GM23338 (cell line): ENCODE measurements around the gene NFATC2IP. TPM values are rescaled to one million over a fixed set of nuclear protein-coding genes. Genes with fewer than 3 reads are reported as not detected.

Experiments
- POLR2AphosphoS5 ChIP-seq: IDR thresholded peaks from 2 replicates; pipeline ENCODE4 v1.6.1; 2016; ENCODE audit warnings: antibody characterized with exemption, low read depth
- ZNF462 ChIP-seq: fragments of 250-450 bp; sonication (Bioruptor Pico); IDR thresholded peaks from 2 replicates; pipeline ENCODE4 v1.5.0; 2020; ENCODE audit warnings: mild to moderate bottlenecking, moderate library complexity
- polyA plus RNA-seq: library from polyadenylated mRNA; unstranded; fragments of >200 nt; fragmentation: Nextera tagmentation; extraction: Ambion mirVana; gene quantifications from 2 replicates; pipeline ENCODE4 v1.2.1, GENCODE V29; 2016
- total RNA-seq: library from RNA; depleted of rRNA; stranded (reverse); fragments of >200 nt; shearing (Covaris generic); gene quantifications from 2 replicates; pipeline ENCODE4 v1.2.3, GENCODE V29; 2014; rRNA removed
- TF ChIP-seq, protein P1 (sequence below): IDR thresholded peaks from 2 replicates; pipeline ENCODE4 v1.6.1; 2016; ENCODE audit warnings: antibody characterized with exemption

Gene NFATC2IP
- total and polyA plus RNA-seq, 2 experiments from 2014 or later = 23.5 to 65.4 TPM

- TF ChIP-seq ZNF462 (CRISPR knock-in tag) (no peak), POLR2AphosphoS5 (no peak)
- TF ChIP-seq, protein P1, sequence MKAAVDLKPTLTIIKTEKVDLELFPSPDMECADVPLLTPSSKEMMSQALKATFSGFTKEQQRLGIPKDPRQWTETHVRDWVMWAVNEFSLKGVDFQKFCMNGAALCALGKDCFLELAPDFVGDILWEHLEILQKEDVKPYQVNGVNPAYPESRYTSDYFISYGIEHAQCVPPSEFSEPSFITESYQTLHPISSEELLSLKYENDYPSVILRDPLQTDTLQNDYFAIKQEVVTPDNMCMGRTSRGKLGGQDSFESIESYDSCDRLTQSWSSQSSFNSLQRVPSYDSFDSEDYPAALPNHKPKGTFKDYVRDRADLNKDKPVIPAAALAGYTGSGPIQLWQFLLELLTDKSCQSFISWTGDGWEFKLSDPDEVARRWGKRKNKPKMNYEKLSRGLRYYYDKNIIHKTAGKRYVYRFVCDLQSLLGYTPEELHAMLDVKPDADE = no peak
Measured at GRCh38 chr16:29014561-29015069, 63.9 kb downstream of the NFATC2IP start (continued).

Other genes starting within 250 kb of the NFATC2IP start
- gene EIF3C, start 239.5 kb upstream of the NFATC2IP start, total RNA-seq = 334 and 368 TPM in 2 replicates
- 1,247 and 1,475 TPM in 2 replicates for gene EIF3C, start 239.5 kb upstream of the NFATC2IP start, polyA plus RNA-seq
- 6.2 and 9.9 TPM in 2 replicates for gene NPIPB9, start 199.2 kb upstream of the NFATC2IP start, total RNA-seq
- gene NPIPB9, start 199.2 kb upstream of the NFATC2IP start, polyA plus RNA-seq = 0.71 and 2.1 TPM in 2 replicates
- 192 TPM in 2 replicates for gene ATXN2L, start 127.9 kb upstream of the NFATC2IP start, total RNA-seq
- gene ATXN2L, start 127.9 kb upstream of the NFATC2IP start, polyA plus RNA-seq = 132 and 134 TPM in 2 replicates
- gene TUFM, start 104.6 kb upstream of the NFATC2IP start, total RNA-seq = 162 and 192 TPM in 2 replicates
- gene TUFM, start 104.6 kb upstream of the NFATC2IP start, polyA plus RNA-seq = 246 and 248 TPM in 2 replicates
- gene SH2B1, start 87.1 kb upstream of the NFATC2IP start, total RNA-seq = 17.2 and 27.5 TPM in 2 replicates
- gene SH2B1, start 87.1 kb upstream of the NFATC2IP start, polyA plus RNA-seq = 12.2 and 13.6 TPM in 2 replicates
- 0.08 and 0.73 TPM in 2 replicates for gene ATP2A1, start 72.4 kb upstream of the NFATC2IP start, total RNA-seq
- gene ATP2A1, start 72.4 kb upstream of the NFATC2IP start, polyA plus RNA-seq = 3.2 and 4.0 TPM in 2 replicates
- 25.2 and 27.2 TPM in 2 replicates for gene RABEP2, start 25.7 kb upstream of the NFATC2IP start, total RNA-seq
- gene RABEP2, start 25.7 kb upstream of the NFATC2IP start, polyA plus RNA-seq = 11.8 and 13.0 TPM in 2 replicates
- gene CD19, start 19.0 kb upstream of the NFATC2IP start, total RNA-seq = 0.83 TPM in 1 of 2 replicates, not detected in the other
- gene CD19, start 19.0 kb upstream of the NFATC2IP start, polyA plus RNA-seq = 1.9 and 2.3 TPM in 2 replicates
- 30.0 and 48.5 TPM in 2 replicates for gene SPNS1, start 23.8 kb downstream of the NFATC2IP start, total RNA-seq
- gene SPNS1, start 23.8 kb downstream of the NFATC2IP start, polyA plus RNA-seq = 37.2 and 38.0 TPM in 2 replicates
- gene LAT, start 34.1 kb downstream of the NFATC2IP start, total RNA-seq = 0.19 and 2.4 TPM in 2 replicates
- 1.3 and 2.2 TPM in 2 replicates for gene LAT, start 34.1 kb downstream of the NFATC2IP start, polyA plus RNA-seq